SJSA1 (cell line): ENCODE measurements around the gene DEF6. TPM values are rescaled to one million over a fixed set of nuclear protein-coding genes. Genes with fewer than 3 reads are reported as not detected.

ENCODE experiments used
- DNase-seq, 2 experiments: peaks; one replicate each; pipeline ENCODE4 v3.0.0-alpha.2; 2015 to 2020; ENCODE audit warnings: low spot score in 2 of 2, low read depth in 1 of 2
- H3K27ac ChIP-seq: fragments of 250-450 bp; sonication (Bioruptor Pico); 2 replicates; pipeline ENCODE4 v1.5.1; 2020; ENCODE audit warnings: mild to moderate bottlenecking, moderate library complexity
- H3K27me3 ChIP-seq: fragments of 250-450 bp; sonication (Bioruptor Pico); replicated peaks from 2 replicates; pipeline ENCODE4 v1.5.1; 2020; ENCODE audit warnings: mild to moderate bottlenecking, moderate library complexity
- H3K36me3 ChIP-seq: fragments of 250-450 bp; sonication (Bioruptor Pico); 2 replicates; pipeline ENCODE4 v1.5.1; 2020; ENCODE audit warnings: mild to moderate bottlenecking
- H3K4me1 ChIP-seq: fragments of 250-450 bp; sonication (Bioruptor Pico); replicated peaks from 2 replicates; pipeline ENCODE4 v1.6.1; 2021; ENCODE audit warnings: mild to moderate bottlenecking
- H3K4me3 ChIP-seq: fragments of 250-450 bp; sonication (Bioruptor Pico); 2 replicates; pipeline ENCODE4 v1.5.1; 2020; ENCODE audit warnings: mild to moderate bottlenecking
- H3K9me3 ChIP-seq: fragments of 250-450 bp; sonication (Bioruptor Pico); replicated peaks from 2 replicates; pipeline ENCODE4 v1.5.1; 2020; ENCODE audit warnings: mild to moderate bottlenecking
- total RNA-seq: library from RNA; depleted of rRNA; stranded (reverse); fragments of >200 nt; shearing (Covaris generic); gene quantifications from 2 replicates; pipeline ENCODE4 v1.2.3, GENCODE V29; 2014; rRNA removed

DEF6 gene
- 0.05 TPM in 1 of 2 replicates, not detected in the other for total RNA-seq

GRCh38 chr6:35297601-35298481, at the start of gene DEF6:
Gene DEF6, plus strand, starts transcription at chr6:35297818. Its CDS starts 39 bp downstream, at chr6:35297857.
- no peaks in the 10 kb centered on the region for H3K27me3 ChIP-seq
- no peaks in the 10 kb centered on the region for H3K9me3 ChIP-seq
- H3K27ac ChIP-seq, result no peak within 1 kb of the TSS
- peaks cover 21% of the 10 kb centered on the region for H3K36me3 ChIP-seq
- no peak for DNase-seq
- no peak within 1 kb of the TSS for H3K4me3 ChIP-seq
- H3K4me1 ChIP-seq, result no peaks in the 10 kb centered on the region

GRCh38 chr6:35248300-35248699, 49.3 kb upstream of the DEF6 start:
- H3K4me1 ChIP-seq, result peaks cover 5% of the 10 kb centered on the region
- no peaks in the 10 kb centered on the region for H3K9me3 ChIP-seq
- no peaks in the 10 kb centered on the region for H3K27me3 ChIP-seq
- no peak overlapping the region for H3K27ac ChIP-seq
- no peak for DNase-seq
- peaks cover 16% of the 10 kb centered on the region; the same call in 1 of the 2 replicates for H3K36me3 ChIP-seq
- no peak overlapping the region for H3K4me3 ChIP-seq

- no peaks in the 10 kb centered on the region for H3K27me3 ChIP-seq
- H3K27ac ChIP-seq, result no peak overlapping the region
- no peaks in the 10 kb centered on the region for H3K9me3 ChIP-seq
- H3K4me1 ChIP-seq, result peaks cover 5% of the 10 kb centered on the region
- DNase-seq, result no peak
- H3K4me3 ChIP-seq, result no peak overlapping the region
- peaks cover 16% of the 10 kb centered on the region; the same call in 1 of the 2 replicates for H3K36me3 ChIP-seq
Measured at GRCh38 chr6:35248965-35249364, 48.7 kb upstream of the DEF6 start.

- no peak overlapping the region for H3K4me3 ChIP-seq
- peaks cover 5% of the 10 kb centered on the region for H3K4me1 ChIP-seq
- DNase-seq, result no peak
- H3K9me3 ChIP-seq, result no peaks in the 10 kb centered on the region
- H3K27me3 ChIP-seq, result no peaks in the 10 kb centered on the region
- 0 out of 2 replicates have a peak, but pooled peaks cover 2% of the 10 kb centered on the region for H3K36me3 ChIP-seq
- H3K27ac ChIP-seq, result no peak overlapping the region
Measured at GRCh38 chr6:35251949-35252348, 45.7 kb upstream of the DEF6 start.

- no peak for DNase-seq
- Histone ChIP-seq H3K27ac (no peak overlapping the region), H3K9me3 (no peaks in the 10 kb centered on the region), H3K36me3 (0 out of 2 replicates have a peak, but pooled peaks cover 2% of the 10 kb centered on the region), H3K27me3 (no peaks in the 10 kb centered on the region), H3K4me1 (peaks cover 5% of the 10 kb centered on the region), H3K4me3 (no peak overlapping the region)
Measured at GRCh38 chr6:35253249-35253648, 44.4 kb upstream of the DEF6 start.

GRCh38 chr6:35258336-35258735, 39.3 kb upstream of the DEF6 start:
- 0 out of 2 replicates have a peak, but pooled peaks cover 3% of the 10 kb centered on the region for H3K36me3 ChIP-seq
- no peaks in the 10 kb centered on the region for H3K27me3 ChIP-seq
- H3K4me3 ChIP-seq, result peak overlapping the region; percentile 89
- peak overlapping the region; percentile 85 for H3K27ac ChIP-seq
- peaks cover 11% of the 10 kb centered on the region for H3K4me1 ChIP-seq
- 0 out of 2 replicates have a peak, but pooled peaks cover 2% of the 10 kb centered on the region for H3K9me3 ChIP-seq
- DNase-seq, result no peak

GRCh38 chr6:35258858-35259193, 38.8 kb upstream of the DEF6 start:
- no peak for DNase-seq

GRCh38 chr6:35259194-35259947, 38.2 kb upstream of the DEF6 start, which contains the start of gene ZNF76:
Gene ZNF76, plus strand, starts transcription at chr6:35259735. Its CDS starts 21,417 bp downstream, at chr6:35281152.
- H3K27ac ChIP-seq, result peak within 1 kb of the TSS; percentile 85

More at GRCh38 chr6:35258858-35259193, 38.8 kb upstream of the DEF6 start:
- H3K36me3 ChIP-seq, result 0 out of 2 replicates have a peak, but pooled peaks cover 3% of the 10 kb centered on the region
- H3K4me3 ChIP-seq, result peak overlapping the region; percentile 89
- H3K27ac ChIP-seq, result peak overlapping the region; percentile 85
- H3K9me3 ChIP-seq, result 0 out of 2 replicates have a peak, but pooled peaks cover 2% of the 10 kb centered on the region
- peaks cover 11% of the 10 kb centered on the region for H3K4me1 ChIP-seq
- no peaks in the 10 kb centered on the region for H3K27me3 ChIP-seq

GRCh38 chr6:35259948-35260590, 37.5 kb upstream of the DEF6 start:
- Histone ChIP-seq H3K4me1 (peaks cover 11% of the 10 kb centered on the region), H3K36me3 (0 out of 2 replicates have a peak, but pooled peaks cover 3% of the 10 kb centered on the region), H3K27me3 (no peaks in the 10 kb centered on the region), H3K9me3 (0 out of 2 replicates have a peak, but pooled peaks cover 2% of the 10 kb centered on the region), H3K27ac (peak overlapping the region; percentile 85), H3K4me3 (peak overlapping the region; percentile 89)
- peak; percentile 25 to 67 for DNase-seq

More at GRCh38 chr6:35259194-35259947, 38.2 kb upstream of the DEF6 start, which contains the start of gene ZNF76:
- Histone ChIP-seq H3K9me3 (0 out of 2 replicates have a peak, but pooled peaks cover 2% of the 10 kb centered on the region), H3K4me1 (peaks cover 11% of the 10 kb centered on the region), H3K4me3 (peak within 1 kb of the TSS; percentile 89), H3K27me3 (no peaks in the 10 kb centered on the region), H3K36me3 (0 out of 2 replicates have a peak, but pooled peaks cover 3% of the 10 kb centered on the region)
- DNase-seq, result peak; percentile 97 to 99

GRCh38 chr6:35260591-35261570, 36.7 kb upstream of the DEF6 start:
- H3K27ac ChIP-seq, result no peak overlapping the region
- 0 out of 2 replicates have a peak, but pooled peaks cover 2% of the 10 kb centered on the region for H3K9me3 ChIP-seq
- DNase-seq, result no peak
- H3K4me1 ChIP-seq, result peaks cover 11% of the 10 kb centered on the region
- H3K4me3 ChIP-seq, result peak overlapping the region; percentile 89; the same call in 1 of the 2 replicates
- H3K27me3 ChIP-seq, result no peaks in the 10 kb centered on the region
- H3K36me3 ChIP-seq, result 0 out of 2 replicates have a peak, but pooled peaks cover 3% of the 10 kb centered on the region

- DNase-seq, result no peak
- 0 out of 2 replicates have a peak, but pooled peaks cover 3% of the 10 kb centered on the region for H3K36me3 ChIP-seq
- H3K27ac ChIP-seq, result no peak overlapping the region
- 0 out of 2 replicates have a peak, but pooled peaks cover 2% of the 10 kb centered on the region for H3K9me3 ChIP-seq
- H3K4me1 ChIP-seq, result peaks cover 11% of the 10 kb centered on the region
- no peak overlapping the region for H3K4me3 ChIP-seq
- H3K27me3 ChIP-seq, result no peaks in the 10 kb centered on the region
Measured at GRCh38 chr6:35262596-35262995, 35.0 kb upstream of the DEF6 start.
